Vagina (tissue), 2 donors: Measurements from ENCODE around the gene ARHGAP8.

ENCODE experiments used
- POLR2A ChIP-seq, 2 donors: fragments of 450-650 bp; IDR thresholded peaks; one replicate each; pipeline ENCODE4 v1.6.1; 2017; ENCODE audit warnings: antibody characterized with exemption in 2 of 2, mild to moderate bottlenecking in 2 of 2, moderate library complexity in 2 of 2
- TF ChIP-seq, protein P1 (sequence below), 3 experiments: fragments of 450-650 bp in 2 of 3; fragments of 200-600 bp in 1 of 3; sonication (generic) in 1 of 3; IDR thresholded peaks; one replicate each; pipeline ENCODE4 v1.5.1; 2017 to 2019; ENCODE audit warnings: antibody characterized with exemption in 3 of 3, mild to moderate bottlenecking in 2 of 3, moderate library complexity in 2 of 3

DNA sequence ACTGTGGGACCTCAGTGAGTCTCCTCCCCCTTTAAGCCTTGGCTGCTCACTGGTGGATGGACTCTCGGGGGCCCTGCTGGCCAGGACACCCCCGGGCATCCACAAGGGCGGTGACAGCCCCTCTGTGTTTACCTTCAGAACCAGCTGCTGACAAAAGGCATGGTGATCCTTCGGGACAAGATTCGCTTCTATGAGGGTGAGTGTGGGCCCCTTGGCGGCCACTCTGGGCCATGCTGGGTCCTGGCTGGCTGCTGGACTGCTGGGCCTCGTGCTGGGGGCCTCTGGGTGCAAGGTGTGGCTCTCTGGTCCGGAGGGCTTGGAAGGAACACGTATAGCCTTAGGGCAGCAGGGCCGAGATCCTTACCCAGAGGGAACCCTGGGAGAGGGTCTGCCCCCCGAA is 25.9 kb upstream of the ARHGAP8 start:
- TF ChIP-seq, protein P1, sequence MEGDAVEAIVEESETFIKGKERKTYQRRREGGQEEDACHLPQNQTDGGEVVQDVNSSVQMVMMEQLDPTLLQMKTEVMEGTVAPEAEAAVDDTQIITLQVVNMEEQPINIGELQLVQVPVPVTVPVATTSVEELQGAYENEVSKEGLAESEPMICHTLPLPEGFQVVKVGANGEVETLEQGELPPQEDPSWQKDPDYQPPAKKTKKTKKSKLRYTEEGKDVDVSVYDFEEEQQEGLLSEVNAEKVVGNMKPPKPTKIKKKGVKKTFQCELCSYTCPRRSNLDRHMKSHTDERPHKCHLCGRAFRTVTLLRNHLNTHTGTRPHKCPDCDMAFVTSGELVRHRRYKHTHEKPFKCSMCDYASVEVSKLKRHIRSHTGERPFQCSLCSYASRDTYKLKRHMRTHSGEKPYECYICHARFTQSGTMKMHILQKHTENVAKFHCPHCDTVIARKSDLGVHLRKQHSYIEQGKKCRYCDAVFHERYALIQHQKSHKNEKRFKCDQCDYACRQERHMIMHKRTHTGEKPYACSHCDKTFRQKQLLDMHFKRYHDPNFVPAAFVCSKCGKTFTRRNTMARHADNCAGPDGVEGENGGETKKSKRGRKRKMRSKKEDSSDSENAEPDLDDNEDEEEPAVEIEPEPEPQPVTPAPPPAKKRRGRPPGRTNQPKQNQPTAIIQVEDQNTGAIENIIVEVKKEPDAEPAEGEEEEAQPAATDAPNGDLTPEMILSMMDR (IDR thresholded peaks at IDR 0.05), result no peak
- no peak for TF ChIP-seq POLR2A (IDR thresholded peaks at IDR 0.05)
